Activated B cell treated with CpG ODN at 0.5 μM for 24 hours (primary cell): ENCODE results near the gene FMNL2. TPM values are rescaled to one million over a fixed set of nuclear protein-coding genes. Genes with fewer than 3 reads are reported as not detected.

ENCODE experiments used
- ATAC-seq: fragments of 200-7000 bp; cut with Tn5 transposase; one replicate; pipeline ENCODE4 v1.10.0; 2021; ENCODE audit warnings: low read depth, mild to moderate bottlenecking, moderate library complexity
- CTCF ChIA-PET: fragments of 350-600 bp; sonication (Branson Sonifier 250); formaldehyde crosslinking; loops from one replicate; lab custom pipeline; 2021; ENCODE audit warnings: antibody characterized with exemption; lab: Charles Lee
- POLR2A ChIA-PET: fragments of 350-600 bp; sonication (Branson Sonifier 250); formaldehyde crosslinking; loops from one replicate; lab custom pipeline; 2021; ENCODE audit warnings: antibody characterized with exemption; lab: Charles Lee
- DNase-seq: peaks from one replicate; pipeline ENCODE4 v3.0.0; 2022
- H3K27ac Mint-ChIP-seq: one replicate; pipeline ENCODE4 v1.8.0; 2020; ENCODE audit warnings: mixed read lengths
- H3K27me3 Mint-ChIP-seq: one replicate; pipeline ENCODE4 v1.8.0; 2021; ENCODE audit warnings: mixed read lengths
- H3K36me3 Mint-ChIP-seq: one replicate; pipeline ENCODE4 v1.8.0; 2021; ENCODE audit warnings: low read depth, mixed read lengths
- H3K4me1 Mint-ChIP-seq: one replicate; pipeline ENCODE4 v1.8.0; 2021; ENCODE audit warnings: mixed read lengths
- H3K4me3 Mint-ChIP-seq: one replicate; pipeline ENCODE4 v1.8.0; 2020; ENCODE audit warnings: mild to moderate bottlenecking, mixed read lengths
- H3K9me3 Mint-ChIP-seq: one replicate; pipeline ENCODE4 v1.8.0; 2020; ENCODE audit warnings: mixed read lengths
- intact Hi-C: fragments of 100-400 bp; cut with micrococcal nuclease; formaldehyde crosslinking; loops from one replicate; pipeline ENCODE4 v1.15.1; 2024
- total RNA-seq: library from RNA; stranded (reverse); gene quantifications from 2 replicates; pipeline ENCODE4 v1.2.3, GENCODE V29; 2022
- TF ChIP-seq, protein P1 (sequence below): fragments of 200-600 bp; IDR thresholded peaks from one replicate; pipeline ENCODE4 v1.8.0; 2022; ENCODE audit warnings: antibody characterized with exemption, mild to moderate bottlenecking

The FMNL2 gene
- total RNA-seq, 1 donor from 2014 or later: 4.0 TPM

DNA sequence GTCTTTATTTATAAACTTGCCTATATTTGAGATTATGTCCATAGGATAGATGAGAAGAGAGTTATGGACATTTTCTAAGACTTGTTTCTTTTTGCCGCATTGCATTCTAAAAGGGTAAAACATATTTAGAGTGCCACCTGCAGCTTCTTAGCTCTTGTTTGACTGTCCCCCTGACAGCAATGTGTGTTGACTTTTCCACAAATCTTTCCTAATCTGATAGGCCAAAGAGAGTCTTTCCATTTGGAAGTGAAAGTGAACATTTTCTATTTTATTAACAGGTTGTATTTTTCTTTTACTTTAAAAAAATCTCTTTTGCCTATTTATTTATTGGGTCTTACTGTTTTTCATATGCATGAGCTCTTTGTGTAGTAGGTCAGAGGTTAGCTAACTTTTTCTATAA lies 58.4 kb downstream of the FMNL2 start:
- POLR2A ChIA-PET: no interaction called here
- TF ChIP-seq, protein P1, sequence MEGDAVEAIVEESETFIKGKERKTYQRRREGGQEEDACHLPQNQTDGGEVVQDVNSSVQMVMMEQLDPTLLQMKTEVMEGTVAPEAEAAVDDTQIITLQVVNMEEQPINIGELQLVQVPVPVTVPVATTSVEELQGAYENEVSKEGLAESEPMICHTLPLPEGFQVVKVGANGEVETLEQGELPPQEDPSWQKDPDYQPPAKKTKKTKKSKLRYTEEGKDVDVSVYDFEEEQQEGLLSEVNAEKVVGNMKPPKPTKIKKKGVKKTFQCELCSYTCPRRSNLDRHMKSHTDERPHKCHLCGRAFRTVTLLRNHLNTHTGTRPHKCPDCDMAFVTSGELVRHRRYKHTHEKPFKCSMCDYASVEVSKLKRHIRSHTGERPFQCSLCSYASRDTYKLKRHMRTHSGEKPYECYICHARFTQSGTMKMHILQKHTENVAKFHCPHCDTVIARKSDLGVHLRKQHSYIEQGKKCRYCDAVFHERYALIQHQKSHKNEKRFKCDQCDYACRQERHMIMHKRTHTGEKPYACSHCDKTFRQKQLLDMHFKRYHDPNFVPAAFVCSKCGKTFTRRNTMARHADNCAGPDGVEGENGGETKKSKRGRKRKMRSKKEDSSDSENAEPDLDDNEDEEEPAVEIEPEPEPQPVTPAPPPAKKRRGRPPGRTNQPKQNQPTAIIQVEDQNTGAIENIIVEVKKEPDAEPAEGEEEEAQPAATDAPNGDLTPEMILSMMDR: no peak
- CTCF ChIA-PET: no interaction called here
- intact Hi-C loops: no loop called here
- DNase-seq: no peak
- Mint-ChIP-seq H3K4me1 (no peaks in the 10 kb centered on the region), H3K36me3 (no peaks in the 10 kb centered on the region), H3K27ac (no peak overlapping the region), H3K9me3 (no peaks in the 10 kb centered on the region), H3K4me3 (no peak overlapping the region), H3K27me3 (no peaks in the 10 kb centered on the region)
- ATAC-seq: no peak

DNA sequence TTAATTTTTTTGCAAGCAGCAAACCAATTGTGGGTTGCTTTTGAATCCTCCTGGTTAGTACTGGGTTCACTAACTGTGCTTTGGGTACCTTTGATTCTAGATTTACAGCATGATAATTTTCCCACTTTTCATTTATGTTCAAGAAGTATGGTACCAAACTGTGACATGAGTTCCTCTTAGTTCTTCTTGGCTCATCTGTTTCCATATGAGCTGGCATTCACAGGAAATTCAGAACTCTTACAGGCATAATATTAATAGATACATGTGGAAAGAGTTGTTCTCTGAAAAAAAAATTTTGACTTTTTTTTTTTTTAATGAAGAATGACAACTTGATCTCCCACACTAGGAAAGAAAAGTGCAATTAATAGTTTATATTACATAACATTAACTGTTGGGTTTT lies 59.4 kb downstream of the FMNL2 start:
- Mint-ChIP-seq H3K9me3 (no peaks in the 10 kb centered on the region), H3K27me3 (no peaks in the 10 kb centered on the region), H3K27ac (no peak overlapping the region), H3K36me3 (no peaks in the 10 kb centered on the region), H3K4me1 (no peaks in the 10 kb centered on the region), H3K4me3 (no peak overlapping the region)
- ChIA-PET POLR2A (no interaction called here), CTCF (no interaction called here)
- intact Hi-C loops: no loop called here
- TF ChIP-seq, protein P1: no peak
- ATAC-seq (no peak), DNase-seq (no peak)

DNA sequence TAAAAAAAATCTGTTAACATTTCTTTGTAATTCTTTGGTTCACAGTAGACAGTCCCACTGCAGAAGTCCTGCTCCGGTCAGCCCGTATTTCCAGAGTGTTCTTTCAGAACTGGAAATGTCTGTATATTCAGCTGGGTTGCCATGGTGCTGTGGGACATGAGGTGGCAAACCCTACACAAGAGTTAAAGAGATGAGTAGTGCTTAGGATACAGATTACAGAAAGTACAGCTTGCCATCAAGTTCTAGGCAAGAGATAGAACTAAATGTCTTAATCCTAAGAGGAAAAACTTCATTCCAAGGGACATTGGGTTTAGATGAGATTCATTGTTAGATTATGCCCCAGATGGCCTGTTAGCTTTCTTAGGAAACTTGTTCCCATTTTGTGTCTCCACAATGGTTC lies 60.1 kb downstream of the FMNL2 start:
- Mint-ChIP-seq H3K36me3 (no peaks in the 10 kb centered on the region), H3K27me3 (no peaks in the 10 kb centered on the region), H3K4me3 (no peak overlapping the region), H3K9me3 (no peaks in the 10 kb centered on the region), H3K27ac (no peak overlapping the region), H3K4me1 (no peaks in the 10 kb centered on the region)
- TF ChIP-seq, protein P1: no peak
- intact Hi-C loops: no loop called here
- ChIA-PET CTCF (no interaction called here), POLR2A (no interaction called here)
- DNase-seq (no peak), ATAC-seq (no peak)

DNA sequence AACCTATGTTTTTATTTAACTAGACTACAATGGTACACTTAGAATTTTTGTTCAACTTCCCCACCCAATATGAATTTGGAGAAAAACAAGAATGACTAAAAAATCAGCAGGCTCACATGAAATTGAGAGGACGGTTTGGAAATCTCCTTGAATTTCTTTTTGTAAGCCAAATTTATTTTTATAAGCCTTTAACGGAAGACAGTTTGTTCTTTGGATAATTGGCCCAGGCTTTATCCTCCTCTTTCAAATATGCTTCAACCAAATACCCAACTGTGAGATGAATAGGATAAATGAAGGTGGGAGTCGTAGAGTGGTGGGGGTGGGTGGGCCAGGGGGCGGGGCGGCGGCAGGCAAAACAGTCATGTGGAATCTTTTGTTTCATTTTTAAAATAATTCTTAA lies 60.6 kb downstream of the FMNL2 start:
- Mint-ChIP-seq H3K4me1 (no peaks in the 10 kb centered on the region), H3K27ac (no peak overlapping the region), H3K27me3 (no peaks in the 10 kb centered on the region), H3K36me3 (no peaks in the 10 kb centered on the region), H3K4me3 (no peak overlapping the region), H3K9me3 (no peaks in the 10 kb centered on the region)
- ChIA-PET CTCF (no interaction called here), POLR2A (no interaction called here)
- intact Hi-C loops: no loop called here
- TF ChIP-seq, protein P1: no peak
- DNase-seq (no peak), ATAC-seq (no peak)

DNA sequence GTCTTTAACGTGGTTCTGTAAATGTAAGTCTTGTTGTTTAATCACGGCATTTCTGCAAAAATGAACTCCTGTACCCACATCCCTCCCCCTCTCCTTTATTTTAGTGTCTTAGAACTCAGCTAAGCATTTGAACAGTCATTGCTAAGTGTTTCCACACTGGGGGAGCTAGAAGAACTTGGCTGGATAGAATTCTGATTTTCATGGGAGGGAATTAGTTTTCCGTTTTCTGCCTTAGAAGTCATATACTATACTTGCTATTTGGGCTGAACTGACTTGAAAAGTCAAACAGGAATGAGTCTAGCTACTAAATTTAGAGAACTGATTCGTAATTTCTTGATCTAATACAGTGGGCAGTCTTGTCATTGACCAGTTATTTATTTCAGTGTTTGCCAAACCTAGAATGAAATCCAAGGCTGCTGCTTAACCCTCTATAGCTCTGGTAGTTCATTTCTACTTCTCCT lies 61.1 kb downstream of the FMNL2 start:
- Mint-ChIP-seq H3K27me3 (no peaks in the 10 kb centered on the region), H3K36me3 (no peaks in the 10 kb centered on the region), H3K4me1 (no peaks in the 10 kb centered on the region), H3K27ac (no peak overlapping the region), H3K4me3 (no peak overlapping the region), H3K9me3 (no peaks in the 10 kb centered on the region)
- POLR2A ChIA-PET: no interaction called here
- ATAC-seq: no peak
- CTCF ChIA-PET: no interaction called here
- TF ChIP-seq, protein P1: no peak
- no peak for DNase-seq
- intact Hi-C loops: no loop called here
